Endometrium (tissue), 2 donors: ENCODE data around the gene SEC61B.
"Not testable (repeated sequence)": the region's sequence is repeated elsewhere in the genome, so short reads cannot be mapped to it uniquely, and the experiment has no call there.

Source experiments
- FAIRE-seq: peaks from 2 replicates; lab custom pipeline; 2012; peaks lifted over from hg19 to GRCh38; lab: Jason Lieb, UNC
- donor health status: control.
- donor health status: control.

Gene SEC61B

GRCh38 chr9:99192786-99193465, 29.2 kb upstream of the SEC61B start:
- no peak for FAIRE-seq

GRCh38 chr9:99193466-99193821, 28.6 kb upstream of the SEC61B start:
- no peak for FAIRE-seq

GRCh38 chr9:99196484-99196883, 25.6 kb upstream of the SEC61B start:
- not testable (repeated sequence) for FAIRE-seq

GRCh38 chr9:99197124-99197630, 24.9 kb upstream of the SEC61B start:
- FAIRE-seq, result no peak

- FAIRE-seq, result no peak
These were observed 24.1 kb upstream of the SEC61B start for GRCh38 chr9:99197987-99198386.

- no peak for FAIRE-seq
These were observed 22.0 kb upstream of the SEC61B start for GRCh38 chr9:99199938-99200539.

- no peak for FAIRE-seq
These were observed 20.5 kb upstream of the SEC61B start for GRCh38 chr9:99201603-99202002.

- no peak for FAIRE-seq
These were observed 11.5 kb upstream of the SEC61B start for GRCh38 chr9:99210572-99210971.

GRCh38 chr9:99211746-99212145, 10.3 kb upstream of the SEC61B start:
- FAIRE-seq, result no peak

- no peak for FAIRE-seq
These were observed 8.9 kb upstream of the SEC61B start for GRCh38 chr9:99213197-99213596.

GRCh38 chr9:99216073-99216472, 6.0 kb upstream of the SEC61B start:
- FAIRE-seq, result no peak

GRCh38 chr9:99220011-99220410, 2.1 kb upstream of the SEC61B start:
- no peak for FAIRE-seq

GRCh38 chr9:99221266-99221620, 839 bp upstream of the SEC61B start:
- no peak for FAIRE-seq

GRCh38 chr9:99222416-99223270, 561 bp downstream of the SEC61B start:
- FAIRE-seq, result no peak

- FAIRE-seq, result no peak
These were observed 2.4 kb downstream of the SEC61B start for GRCh38 chr9:99224445-99224844.

- no peak for FAIRE-seq
These were observed 4.0 kb downstream of the SEC61B start for GRCh38 chr9:99226054-99226453.

- no peak for FAIRE-seq
These were observed 8.1 kb downstream of the SEC61B start for GRCh38 chr9:99230206-99230605.

- FAIRE-seq, result no peak
These were observed 9.6 kb downstream of the SEC61B start for GRCh38 chr9:99231711-99232110.

GRCh38 chr9:99234618-99235017, 12.5 kb downstream of the SEC61B start:
- FAIRE-seq, result no peak

- no peak for FAIRE-seq
These were observed 13.0 kb downstream of the SEC61B start for GRCh38 chr9:99235069-99235468.

- FAIRE-seq, result no peak
These were observed 14.0 kb downstream of the SEC61B start for GRCh38 chr9:99235926-99236634.

GRCh38 chr9:99237356-99237755, 15.3 kb downstream of the SEC61B start:
- no peak for FAIRE-seq
